Endothelial cell of umbilical vein (primary cell): ENCODE data around the gene GRPR. TPM values are rescaled to one million over a fixed set of nuclear protein-coding genes. Genes with fewer than 3 reads are reported as not detected.

ENCODE experiments used
- BruUV-seq: library from RNA; stranded (reverse); fragments of 400-500 nt; replicated peaks from 2 replicates; lab custom pipeline; 2021; lab: Mats Ljungman, UMichigan
- CTCF ChIA-PET: fragments of 300-600, 350-600 bp; sonication (Branson Sonifier 250); formaldehyde crosslinking; loops from one replicate; lab custom pipeline; 2021; ENCODE audit warnings: antibody characterized with exemption, inconsistent platforms; lab: Charles Lee
- POLR2A ChIA-PET: fragments of 300-600, 350-600 bp; sonication (Branson Sonifier 250); formaldehyde crosslinking; loops from one replicate; lab custom pipeline; 2021; ENCODE audit warnings: antibody characterized with exemption, inconsistent platforms; lab: Charles Lee
- DNase-seq: peaks from one replicate; pipeline ENCODE4 v3.0.0-alpha.2; 2011; ENCODE audit warnings: low read depth, low spot score
- FAIRE-seq: peaks from 2 replicates; lab custom pipeline; 2011; peaks lifted over from hg19 to GRCh38; lab: Jason Lieb, UNC
- H2AFZ ChIP-seq: 2 replicates; pipeline ENCODE4 v1.6.0; 2012; ENCODE audit warnings: low read depth, low read length, control low read depth, inconsistent platforms
- H3K27ac ChIP-seq: 2 replicates; pipeline ENCODE4 v1.5.1; 2011; ENCODE audit warnings: low read depth, mild to moderate bottlenecking, control low read depth, low read length, moderate library complexity; ENCODE audit not compliant: insufficient read depth
- H3K27me3 ChIP-seq, 2 experiments: 2 replicates each; pipeline versions ENCODE4 v1.6.0 to v1.6.1; 2011; ENCODE audit warnings: low read length in 2 of 2, mixed read lengths in 1 of 2; ENCODE audit not compliant: control insufficient read depth in 2 of 2, insufficient read depth in 2 of 2
- H3K36me3 ChIP-seq, 2 experiments: 2 replicates in 1 of 2; 3 replicates in 1 of 2; pipeline ENCODE4 v1.5.1; 2011; ENCODE audit warnings: low read length in 2 of 2, mild to moderate bottlenecking in 1 of 2, moderate library complexity in 1 of 2; ENCODE audit not compliant: control insufficient read depth in 2 of 2, insufficient read depth in 2 of 2; ENCODE audit errors: extremely low read depth in 1 of 2
- H3K4me1 ChIP-seq: 3 replicates; pipeline ENCODE4 v1.5.1; 2011; ENCODE audit warnings: mild to moderate bottlenecking, low read length; ENCODE audit not compliant: control insufficient read depth, insufficient read depth; ENCODE audit errors: extremely low read depth
- H3K4me2 ChIP-seq: 2 replicates; pipeline ENCODE4 v1.6.1; 2011; ENCODE audit warnings: low read length, control low read depth, mixed read lengths; ENCODE audit not compliant: insufficient read depth
- H3K4me3 ChIP-seq, 3 experiments: fragments of 200-600 bp in 1 of 3; sonication (generic), shearing (Covaris generic) in 1 of 3; replicated peaks in 1 of 3; 2 replicates each; pipeline ENCODE4 v1.5.1; 2011 to 2016; ENCODE audit warnings: control low read depth in 3 of 3, low read length in 3 of 3, mild to moderate bottlenecking in 2 of 3, inconsistent platforms in 1 of 3, low read depth in 1 of 3, moderate library complexity in 1 of 3; ENCODE audit not compliant: insufficient read depth in 1 of 3
- H3K79me2 ChIP-seq: 2 replicates; pipeline ENCODE4 v1.6.0; 2012; ENCODE audit warnings: low read length, inconsistent platforms; ENCODE audit not compliant: control insufficient read depth, insufficient read depth
- H3K9ac ChIP-seq: replicated peaks from 2 replicates; pipeline ENCODE3; 2011; ENCODE audit warnings: low read length, control low read depth; ENCODE audit not compliant: insufficient read depth; ENCODE audit errors: extremely low read depth
- H3K9me1 ChIP-seq: replicated peaks from 3 replicates; pipeline ENCODE4 v1.6.0; 2011; ENCODE audit warnings: mild to moderate bottlenecking, low read length; ENCODE audit not compliant: control insufficient read depth, insufficient read depth; ENCODE audit errors: extremely low read depth
- H3K9me3 ChIP-seq: replicated peaks from 2 replicates; pipeline ENCODE4 v1.5.1; 2012; ENCODE audit warnings: low read length, inconsistent platforms; ENCODE audit not compliant: control insufficient read depth, insufficient read depth
- H4K20me1 ChIP-seq: replicated peaks from 2 replicates; pipeline ENCODE3; 2011; ENCODE audit warnings: mild to moderate bottlenecking, low read length; ENCODE audit not compliant: control insufficient read depth, insufficient read depth; ENCODE audit errors: extremely low read depth
- EZH2 ChIP-seq: IDR thresholded peaks from 2 replicates; pipeline ENCODE4 v1.6.1; 2012; ENCODE audit warnings: borderline replicate concordance, low read depth, mild to moderate bottlenecking, moderate library complexity, low read length, inconsistent platforms; ENCODE audit not compliant: severe bottlenecking
- FOS ChIP-seq: IDR thresholded peaks from 2 replicates; pipeline ENCODE4 v1.6.1; 2011; ENCODE audit warnings: mild to moderate bottlenecking, low read length, moderate library complexity, borderline replicate concordance; ENCODE audit not compliant: insufficient read depth
- GATA2 ChIP-seq: IDR thresholded peaks from 2 replicates; pipeline ENCODE4 v1.7.0; 2011; ENCODE audit warnings: low read depth, mild to moderate bottlenecking, moderate library complexity, mixed read lengths, low read length; ENCODE audit not compliant: insufficient read length, insufficient read depth
- JUN ChIP-seq: IDR thresholded peaks from 2 replicates; pipeline ENCODE4 v1.6.1; 2011; ENCODE audit warnings: borderline replicate concordance, low read depth; ENCODE audit not compliant: insufficient read length, insufficient read depth
- MYC ChIP-seq: IDR thresholded peaks from one replicate; pipeline ENCODE4 v1.6.1; 2011; ENCODE audit warnings: mild to moderate bottlenecking, low read depth, low read length
- POLR2A ChIP-seq: IDR thresholded peaks from 2 replicates; pipeline ENCODE4 v1.6.1; 2012; ENCODE audit warnings: low read depth, mild to moderate bottlenecking, control low read depth, low read length
- POLR2AphosphoS5 ChIP-seq: IDR thresholded peaks from 2 replicates; pipeline ENCODE4 v1.6.1; 2012; ENCODE audit warnings: low read depth, mild to moderate bottlenecking, control low read depth, low read length, moderate library complexity; ENCODE audit not compliant: insufficient read depth
- dilution Hi-C: fragments of 300-500 bp; cut with MboI; formaldehyde crosslinking; loops from one replicate; pipeline ENCODE4 v1.15.0; 2019; ENCODE audit warnings: low sequenced_read_pairs; ENCODE audit not compliant: extremely low pct_ligation_motif_present
- intact Hi-C: fragments of 100-400 bp; cut with micrococcal nuclease; formaldehyde crosslinking; loops from one replicate; pipeline ENCODE4 v1.10.0; 2022
- polyA plus RNA-seq, 4 experiments: library from polyadenylated mRNA; depleted of rRNA in 3 of 4; stranded (reverse) in 3 of 4; unstranded in 1 of 4; fragments of >200 nt; gene quantifications; 2 replicates each; pipeline versions ENCODE4 v1.2.1 to v1.2.3, GENCODE V29; 2011 to 2012; ENCODE audit warnings: missing spikeins in 1 of 4
- total RNA-seq: library from RNA; stranded (reverse); gene quantifications from 2 replicates; pipeline ENCODE4 v1.2.3, GENCODE V29; 2021
- TF ChIP-seq, protein P1 (sequence below): IDR thresholded peaks from 2 replicates; pipeline ENCODE4 v1.6.1; 2011; ENCODE audit not compliant: insufficient read depth, insufficient read length
- TF ChIP-seq, protein P2 (sequence below), 2 donors: IDR thresholded peaks; 1 replicate in 1 of 2; 2 replicates in 1 of 2; pipeline ENCODE4 v1.5.1; 2011; ENCODE audit warnings: low read length in 2 of 2, mild to moderate bottlenecking in 2 of 2, moderate library complexity in 2 of 2, control low read depth in 1 of 2, inconsistent platforms in 1 of 2, low read depth in 1 of 2; ENCODE audit not compliant: insufficient read depth in 1 of 2; ENCODE audit errors: extremely low read depth in 1 of 2

Gene GRPR
- total and polyA plus RNA-seq, 2 donors (not counting 3 experiments of a cell fraction or from before 2014, with no cell fraction given): 0.11 TPM; not detected in 1

DNA sequence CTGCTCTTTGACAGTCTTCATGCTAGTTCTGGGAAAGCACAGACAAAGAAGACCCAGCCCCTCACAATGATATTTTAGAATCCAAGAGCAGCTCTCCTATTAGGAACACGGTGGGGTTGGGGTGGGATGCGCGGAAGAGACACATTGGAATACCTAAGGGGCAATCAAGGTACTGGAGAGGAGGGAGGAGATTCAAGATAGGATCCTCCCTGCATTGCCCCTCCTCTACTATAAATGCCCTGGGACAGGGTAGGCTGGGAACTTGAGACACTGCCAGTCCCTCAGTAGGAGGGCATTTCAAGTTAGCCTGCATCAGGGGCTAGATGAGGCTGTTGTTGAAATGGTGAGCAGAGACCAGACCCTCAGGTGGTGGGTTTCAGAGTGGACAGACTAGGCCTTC is 49.0 kb downstream of the GRPR start:
- FAIRE-seq (no peak), DNase-seq (no peak)
- Histone ChIP-seq H3K9ac (no peak overlapping the region), H3K9me3 (no peaks in the 10 kb centered on the region), H4K20me1 (no peaks in the 10 kb centered on the region), H3K27ac (no peak overlapping the region), H2AFZ (no peak overlapping the region), H3K4me2 (no peak overlapping the region), H3K4me1 (no peaks in the 10 kb centered on the region), H3K4me3 (no peak overlapping the region), H3K36me3 (no peaks in the 10 kb centered on the region), H3K9me1 (no peaks in the 10 kb centered on the region), H3K27me3 (peaks cover 0 to 2% of the 10 kb centered on the region in 2 experiments), H3K79me2 (no peaks in the 10 kb centered on the region)
- POLR2A ChIA-PET: no interaction called here
- BruUV-seq: no TSS peak
- dilution Hi-C loops (no loop called here), intact Hi-C loops (no loop called here)
- CTCF ChIA-PET: no interaction called here
- TF ChIP-seq JUN (no peak), POLR2AphosphoS5 (no peak), FOS (no peak), POLR2A (no peak)
- TF ChIP-seq, protein P1, sequence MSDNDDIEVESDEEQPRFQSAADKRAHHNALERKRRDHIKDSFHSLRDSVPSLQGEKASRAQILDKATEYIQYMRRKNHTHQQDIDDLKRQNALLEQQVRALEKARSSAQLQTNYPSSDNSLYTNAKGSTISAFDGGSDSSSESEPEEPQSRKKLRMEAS: no peak

DNA sequence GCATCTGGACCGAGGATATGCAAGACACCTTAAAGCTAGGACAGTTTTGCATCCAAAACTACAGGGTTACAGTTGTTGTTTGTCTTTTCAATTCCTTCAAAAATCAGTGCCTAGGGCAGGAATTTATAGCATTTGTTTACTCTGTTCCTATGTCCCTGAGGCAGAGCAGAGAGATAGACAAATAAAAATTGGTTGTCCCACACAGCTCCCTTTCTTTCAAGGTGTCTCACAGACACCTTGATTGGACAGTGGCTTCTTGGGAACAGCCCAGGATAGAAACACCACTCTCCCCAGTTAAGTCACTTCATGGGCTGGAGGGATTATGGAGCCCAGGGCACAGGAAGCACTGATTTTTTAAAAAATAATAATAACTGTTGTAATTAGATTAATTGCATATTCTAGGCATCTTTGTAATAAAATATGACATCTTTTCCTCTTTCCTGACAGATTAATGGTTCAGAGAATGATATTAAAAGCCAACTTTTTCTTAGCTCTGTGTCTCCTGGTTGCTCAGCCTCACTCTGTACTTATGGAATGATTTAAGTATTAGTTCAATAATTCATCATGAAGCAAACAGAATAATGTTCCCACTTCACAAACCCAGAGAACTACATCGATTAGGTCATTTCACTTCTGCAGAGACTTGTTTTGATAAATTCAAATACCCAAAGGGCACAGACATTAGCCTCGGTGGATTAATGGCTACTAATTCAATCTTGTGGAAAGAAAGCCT is 52.1 kb downstream of the GRPR start:
- H3K27ac ChIP-seq: no peak overlapping the region
- no peak overlapping the region for H3K4me2 ChIP-seq
- no TSS peak for BruUV-seq
- H3K27me3 ChIP-seq: peaks cover 0 to 2% of the 10 kb centered on the region in 2 experiments
- H3K36me3 ChIP-seq: no peaks in the 10 kb centered on the region
- H3K4me3 ChIP-seq: no peak overlapping the region
- ChIA-PET CTCF (no interaction called here), POLR2A (no interaction called here)
- no peaks in the 10 kb centered on the region for H3K79me2 ChIP-seq
- H3K9me1 ChIP-seq: no peaks in the 10 kb centered on the region
- no peak for DNase-seq
- no peak overlapping the region for H2AFZ ChIP-seq
- no peak for FAIRE-seq
- dilution Hi-C loops (no loop called here), intact Hi-C loops (loop anchor here (5.0 kb wide), 1 partner anchor 33 kb away; no protein-coding TSS in a partner anchor)
- TF ChIP-seq POLR2AphosphoS5 (no peak), POLR2A (no peak), MYC (no peak), JUN (no peak), FOS (no peak), EZH2 (no peak), GATA2 (no peak)
- TF ChIP-seq, protein P2, sequence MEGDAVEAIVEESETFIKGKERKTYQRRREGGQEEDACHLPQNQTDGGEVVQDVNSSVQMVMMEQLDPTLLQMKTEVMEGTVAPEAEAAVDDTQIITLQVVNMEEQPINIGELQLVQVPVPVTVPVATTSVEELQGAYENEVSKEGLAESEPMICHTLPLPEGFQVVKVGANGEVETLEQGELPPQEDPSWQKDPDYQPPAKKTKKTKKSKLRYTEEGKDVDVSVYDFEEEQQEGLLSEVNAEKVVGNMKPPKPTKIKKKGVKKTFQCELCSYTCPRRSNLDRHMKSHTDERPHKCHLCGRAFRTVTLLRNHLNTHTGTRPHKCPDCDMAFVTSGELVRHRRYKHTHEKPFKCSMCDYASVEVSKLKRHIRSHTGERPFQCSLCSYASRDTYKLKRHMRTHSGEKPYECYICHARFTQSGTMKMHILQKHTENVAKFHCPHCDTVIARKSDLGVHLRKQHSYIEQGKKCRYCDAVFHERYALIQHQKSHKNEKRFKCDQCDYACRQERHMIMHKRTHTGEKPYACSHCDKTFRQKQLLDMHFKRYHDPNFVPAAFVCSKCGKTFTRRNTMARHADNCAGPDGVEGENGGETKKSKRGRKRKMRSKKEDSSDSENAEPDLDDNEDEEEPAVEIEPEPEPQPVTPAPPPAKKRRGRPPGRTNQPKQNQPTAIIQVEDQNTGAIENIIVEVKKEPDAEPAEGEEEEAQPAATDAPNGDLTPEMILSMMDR (IDR thresholded peaks at IDR 0.05; ENCODE audit: extremely low read depth in 1 of 2, insufficient read depth in 1 of 2, low read depth in 1 of 2, low read length in 2 of 2): no peak
- TF ChIP-seq, protein P1: no peak
- H4K20me1 ChIP-seq: no peaks in the 10 kb centered on the region
- H3K9me3 ChIP-seq: no peaks in the 10 kb centered on the region
- H3K9ac ChIP-seq: no peak overlapping the region
- H3K4me1 ChIP-seq: no peaks in the 10 kb centered on the region
